NCI-H524 (cell line): ENCODE data around the gene GNG3.

Experiments used
- DNase-seq, 2 experiments: peaks; one replicate each; lab custom pipeline; 2025; lab: John Stamatoyannopoulos, UW

The GNG3 gene

DNA sequence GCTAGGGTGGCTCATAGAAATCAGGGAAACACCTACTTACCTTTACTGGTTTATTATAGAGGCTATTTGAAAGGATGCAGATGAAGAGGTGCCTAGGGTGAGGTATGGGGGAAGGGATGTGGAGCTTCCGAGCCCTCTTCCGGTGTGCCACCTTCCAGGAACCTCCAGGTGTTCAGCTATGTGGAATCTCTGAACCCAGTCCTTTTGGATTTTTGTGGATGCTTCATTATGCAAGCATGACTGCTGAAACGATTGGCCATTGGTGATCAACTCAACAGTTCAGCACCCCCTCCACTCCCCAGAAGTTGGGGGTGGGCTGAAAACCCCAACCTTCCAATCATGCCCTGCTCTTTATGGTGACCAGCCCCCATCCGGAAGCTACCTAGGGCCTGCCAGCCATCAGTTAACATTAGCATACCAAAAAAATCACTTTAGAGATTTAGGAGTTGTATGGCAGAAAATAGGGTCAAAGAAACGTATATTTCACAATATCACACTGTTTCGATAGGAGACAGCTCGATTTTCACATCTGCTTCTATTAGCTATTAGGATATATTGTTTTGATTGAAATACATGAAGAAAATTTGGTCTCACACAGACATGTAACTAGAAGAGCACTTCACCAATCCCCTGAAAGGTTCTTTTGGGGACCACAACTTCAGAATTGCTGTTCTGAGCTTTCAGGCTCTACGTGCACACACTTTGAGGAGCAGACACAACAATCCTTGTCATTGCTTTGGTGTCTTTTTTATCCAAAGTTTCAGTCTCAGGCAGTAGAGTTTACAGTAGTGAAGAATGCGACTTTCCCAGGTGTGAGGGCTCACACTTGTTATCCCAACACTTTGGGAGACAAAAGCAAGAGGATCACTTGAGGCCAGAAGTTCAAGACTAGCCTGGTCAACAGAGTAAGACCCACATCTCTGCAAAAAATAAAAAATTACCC is 50.6 kb downstream of the GNG3 start:
- DNase-seq = no peak
